ENCODE results near the gene DUSP28.

DNA sequence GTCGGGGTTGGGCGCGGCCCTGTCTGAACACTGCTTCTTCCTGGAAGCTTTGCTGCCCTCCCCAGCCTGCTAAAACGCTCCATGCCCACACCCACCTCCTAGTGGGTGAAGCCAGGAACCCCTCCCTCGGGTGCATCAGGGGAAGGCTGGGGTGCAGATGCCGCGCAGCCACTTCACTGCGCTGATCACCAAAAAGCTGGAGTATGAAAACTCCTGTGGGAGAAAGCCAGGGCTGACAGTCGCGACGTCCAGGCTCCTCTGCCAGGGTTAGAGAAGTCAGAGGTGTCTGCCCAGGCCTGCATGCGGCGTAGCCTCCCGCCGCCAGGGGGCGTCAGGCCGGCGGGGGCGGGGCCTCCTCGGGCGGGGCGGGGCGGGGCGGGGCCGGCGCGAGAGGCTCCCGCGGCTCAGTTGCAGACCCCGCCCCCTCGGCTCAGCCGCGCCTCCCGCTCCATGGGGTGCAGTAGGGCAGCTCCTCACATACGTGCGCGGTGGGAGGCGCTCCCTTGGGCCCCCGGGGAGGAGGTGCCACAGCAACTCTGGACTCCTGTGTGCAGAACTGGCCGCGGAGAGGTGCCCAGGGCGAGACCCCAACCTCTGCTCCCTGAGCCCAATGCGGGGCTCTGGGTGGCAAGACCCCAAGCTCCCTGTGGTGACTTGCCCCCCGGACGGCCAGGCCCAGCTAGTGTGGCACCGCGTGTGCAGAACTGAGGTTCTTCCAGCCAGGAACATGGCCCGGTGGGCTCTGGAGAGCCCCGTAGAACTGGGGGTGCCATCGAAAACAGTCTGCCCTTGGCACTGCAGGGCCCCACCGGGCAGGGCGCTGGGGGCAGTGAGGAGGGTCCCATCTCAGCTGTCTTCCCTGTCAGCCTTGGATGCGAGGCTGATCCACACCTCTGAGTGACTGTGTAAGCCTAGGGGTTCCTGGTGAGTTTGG, 6.3 kb downstream of the DUSP28 start:
- TF ChIP-seq CTCF (IDR thresholded peaks at IDR 0.05) (peak in 3 of 4 experiments; percentile 56 to 95 (median 73)), POLR2A (IDR thresholded peaks at IDR 0.05) (peak in 1 of 2 donors; percentile 16), POLR2AphosphoS5 (IDR thresholded peaks at IDR 0.05) (no peak)

Data from gastroesophageal sphincter (tissue), 3 donors.